Measurements from ENCODE around the gene FBXO44.

FBXO44 gene

GRCh38 chr1:11620405-11620804, 34.3 kb upstream of the FBXO44 start:
- H3K27me3 ChIP-seq (ENCODE audit: control insufficient read depth in 1 of 2, insufficient read depth in 2 of 2, low read length in 2 of 2), result peaks cover 0 to 18% of the 10 kb centered on the region in 2 donors
- no peak overlapping the region for H3K27ac ChIP-seq (ENCODE audit: low read depth, low read length)
- H3K4me3 ChIP-seq (ENCODE audit: low read depth in 1 of 2, low read length in 2 of 2), result no peak overlapping the region

GRCh38 chr1:11620924-11621323, 33.8 kb upstream of the FBXO44 start:
- H3K9ac ChIP-seq (ENCODE audit: low read length), result no peak overlapping the region
- no peaks in the 10 kb centered on the region for H3K4me1 ChIP-seq (ENCODE audit: insufficient read depth, low read length)
- no peak overlapping the region for H3K4me3 ChIP-seq (ENCODE audit: low read depth in 1 of 2, low read length in 2 of 2)
- H3K27ac ChIP-seq (ENCODE audit: low read depth, low read length), result no peak overlapping the region
- H3K27me3 ChIP-seq (ENCODE audit: control insufficient read depth in 1 of 2, insufficient read depth in 2 of 2, low read length in 2 of 2), result peaks cover 0 to 18% of the 10 kb centered on the region in 2 donors
- no peaks in the 10 kb centered on the region for H3K36me3 ChIP-seq (ENCODE audit: insufficient read depth, low read length)
- no peaks in the 10 kb centered on the region for H3K9me3 ChIP-seq (ENCODE audit: low read length)

More at GRCh38 chr1:11620405-11620804, 34.3 kb upstream of the FBXO44 start:
- Histone ChIP-seq H3K9me3 (ENCODE audit: low read length) (no peaks in the 10 kb centered on the region), H3K4me1 (ENCODE audit: insufficient read depth, low read length) (no peaks in the 10 kb centered on the region), H3K9ac (ENCODE audit: low read length) (no peak overlapping the region), H3K36me3 (ENCODE audit: insufficient read depth, low read length) (no peaks in the 10 kb centered on the region)

GRCh38 chr1:11622398-11622797, 32.3 kb upstream of the FBXO44 start:
- Histone ChIP-seq H3K9me3 (ENCODE audit: low read length) (no peaks in the 10 kb centered on the region), H3K27ac (ENCODE audit: low read depth, low read length) (no peak overlapping the region), H3K9ac (ENCODE audit: low read length) (no peak overlapping the region), H3K4me3 (ENCODE audit: low read depth in 1 of 2, low read length in 2 of 2) (no peak overlapping the region), H3K36me3 (ENCODE audit: insufficient read depth, low read length) (no peaks in the 10 kb centered on the region), H3K4me1 (ENCODE audit: insufficient read depth, low read length) (no peaks in the 10 kb centered on the region), H3K27me3 (ENCODE audit: control insufficient read depth in 1 of 2, insufficient read depth in 2 of 2, low read length in 2 of 2) (peaks cover 0 to 13% of the 10 kb centered on the region in 2 donors)

GRCh38 chr1:11623702-11624101, 31.0 kb upstream of the FBXO44 start:
- Histone ChIP-seq H3K36me3 (ENCODE audit: insufficient read depth, low read length) (no peaks in the 10 kb centered on the region), H3K4me3 (ENCODE audit: low read depth in 1 of 2, low read length in 2 of 2) (no peak overlapping the region), H3K9ac (ENCODE audit: low read length) (no peak overlapping the region), H3K27me3 (ENCODE audit: control insufficient read depth in 1 of 2, insufficient read depth in 2 of 2, low read length in 2 of 2) (peaks cover 0 to 10% of the 10 kb centered on the region in 2 donors), H3K9me3 (ENCODE audit: low read length) (no peaks in the 10 kb centered on the region), H3K27ac (ENCODE audit: low read depth, low read length) (no peak overlapping the region), H3K4me1 (ENCODE audit: insufficient read depth, low read length) (no peaks in the 10 kb centered on the region)

GRCh38 chr1:11626551-11626950, 28.1 kb upstream of the FBXO44 start:
- Histone ChIP-seq H3K27ac (ENCODE audit: low read depth, low read length) (no peak overlapping the region), H3K9ac (ENCODE audit: low read length) (no peak overlapping the region), H3K36me3 (ENCODE audit: insufficient read depth, low read length) (no peaks in the 10 kb centered on the region), H3K4me1 (ENCODE audit: insufficient read depth, low read length) (no peaks in the 10 kb centered on the region), H3K27me3 (ENCODE audit: control insufficient read depth in 1 of 2, insufficient read depth in 2 of 2, low read length in 2 of 2) (peaks cover 0 to 5% of the 10 kb centered on the region in 2 donors), H3K9me3 (ENCODE audit: low read length) (no peaks in the 10 kb centered on the region), H3K4me3 (ENCODE audit: low read depth in 1 of 2, low read length in 2 of 2) (no peak overlapping the region)

- H3K4me1 ChIP-seq (ENCODE audit: insufficient read depth, low read length), result no peaks in the 10 kb centered on the region
These were observed 25.9 kb upstream of the FBXO44 start for GRCh38 chr1:11628767-11629166.

GRCh38 chr1:11629184-11630016, 25.3 kb upstream of the FBXO44 start:
- Histone ChIP-seq H3K9me3 (ENCODE audit: low read length) (no peaks in the 10 kb centered on the region), H3K4me1 (ENCODE audit: insufficient read depth, low read length) (no peaks in the 10 kb centered on the region), H3K27me3 (ENCODE audit: control insufficient read depth in 1 of 2, insufficient read depth in 2 of 2, low read length in 2 of 2) (peaks cover 0 to 10% of the 10 kb centered on the region in 2 donors), H3K9ac (ENCODE audit: low read length) (no peak overlapping the region), H3K27ac (ENCODE audit: low read depth, low read length) (no peak overlapping the region), H3K36me3 (ENCODE audit: insufficient read depth, low read length) (no peaks in the 10 kb centered on the region), H3K4me3 (ENCODE audit: low read depth in 1 of 2, low read length in 2 of 2) (no peak overlapping the region)

More at GRCh38 chr1:11628767-11629166, 25.9 kb upstream of the FBXO44 start:
- H3K36me3 ChIP-seq (ENCODE audit: insufficient read depth, low read length), result no peaks in the 10 kb centered on the region
- no peak overlapping the region for H3K4me3 ChIP-seq (ENCODE audit: low read depth in 1 of 2, low read length in 2 of 2)
- no peak overlapping the region for H3K9ac ChIP-seq (ENCODE audit: low read length)
- H3K27ac ChIP-seq (ENCODE audit: low read depth, low read length), result no peak overlapping the region
- H3K27me3 ChIP-seq (ENCODE audit: control insufficient read depth in 1 of 2, insufficient read depth in 2 of 2, low read length in 2 of 2), result peaks cover 0 to 5% of the 10 kb centered on the region in 2 donors
- no peaks in the 10 kb centered on the region for H3K9me3 ChIP-seq (ENCODE audit: low read length)

GRCh38 chr1:11634365-11635192, 20.1 kb upstream of the FBXO44 start:
- Histone ChIP-seq H3K4me3 (ENCODE audit: low read depth in 1 of 2, low read length in 2 of 2) (no peak overlapping the region), H3K9me3 (ENCODE audit: low read length) (no peaks in the 10 kb centered on the region), H3K36me3 (ENCODE audit: insufficient read depth, low read length) (no peaks in the 10 kb centered on the region), H3K27ac (ENCODE audit: low read depth, low read length) (no peak overlapping the region), H3K27me3 (ENCODE audit: control insufficient read depth in 1 of 2, insufficient read depth in 2 of 2, low read length in 2 of 2) (peaks cover 0 to 6% of the 10 kb centered on the region in 2 donors), H3K4me1 (ENCODE audit: insufficient read depth, low read length) (no peaks in the 10 kb centered on the region), H3K9ac (ENCODE audit: low read length) (no peak overlapping the region)

GRCh38 chr1:11638121-11638520, 16.6 kb upstream of the FBXO44 start:
- H3K36me3 ChIP-seq (ENCODE audit: insufficient read depth, low read length), result no peaks in the 10 kb centered on the region
- no peak overlapping the region for H3K4me3 ChIP-seq (ENCODE audit: low read depth in 1 of 2, low read length in 2 of 2)
- H3K9me3 ChIP-seq (ENCODE audit: low read length), result no peaks in the 10 kb centered on the region
- no peak overlapping the region for H3K27ac ChIP-seq (ENCODE audit: low read depth, low read length)
- H3K9ac ChIP-seq (ENCODE audit: low read length), result no peak overlapping the region
- peaks cover 0 to 6% of the 10 kb centered on the region in 2 donors for H3K27me3 ChIP-seq (ENCODE audit: control insufficient read depth in 1 of 2, insufficient read depth in 2 of 2, low read length in 2 of 2)
- H3K4me1 ChIP-seq (ENCODE audit: insufficient read depth, low read length), result no peaks in the 10 kb centered on the region

GRCh38 chr1:11639372-11639771, 15.3 kb upstream of the FBXO44 start:
- H3K9me3 ChIP-seq (ENCODE audit: low read length), result no peaks in the 10 kb centered on the region
- H3K27ac ChIP-seq (ENCODE audit: low read depth, low read length), result no peak overlapping the region
- no peaks in the 10 kb centered on the region for H3K36me3 ChIP-seq (ENCODE audit: insufficient read depth, low read length)
- H3K27me3 ChIP-seq (ENCODE audit: control insufficient read depth in 1 of 2, insufficient read depth in 2 of 2, low read length in 2 of 2), result peaks cover 0 to 1% of the 10 kb centered on the region in 2 donors
- no peaks in the 10 kb centered on the region for H3K4me1 ChIP-seq (ENCODE audit: insufficient read depth, low read length)
- H3K9ac ChIP-seq (ENCODE audit: low read length), result no peak overlapping the region
- H3K4me3 ChIP-seq (ENCODE audit: low read depth in 1 of 2, low read length in 2 of 2), result no peak overlapping the region

GRCh38 chr1:11640101-11640500, 14.6 kb upstream of the FBXO44 start:
- Histone ChIP-seq H3K9me3 (ENCODE audit: low read length) (no peaks in the 10 kb centered on the region), H3K4me1 (ENCODE audit: insufficient read depth, low read length) (no peaks in the 10 kb centered on the region), H3K27me3 (ENCODE audit: control insufficient read depth in 1 of 2, insufficient read depth in 2 of 2, low read length in 2 of 2) (no peaks in the 10 kb centered on the region), H3K27ac (ENCODE audit: low read depth, low read length) (no peak overlapping the region), H3K36me3 (ENCODE audit: insufficient read depth, low read length) (no peaks in the 10 kb centered on the region), H3K4me3 (ENCODE audit: low read depth in 1 of 2, low read length in 2 of 2) (no peak overlapping the region), H3K9ac (ENCODE audit: low read length) (no peak overlapping the region)
